Measurements from ENCODE around the gene MPST.

Gene MPST

GRCh38 chr22:37079158-37079557 lies 59.6 kb downstream of the MPST start:
- DNase-seq (ENCODE audit: low read depth), result no peak

Data from stimulated activated CD8-positive, alpha-beta memory T cell treated with anti-CD3 and anti-CD28 coated beads, Interleukin-12 subunit alpha, Interleukin-12 subunit beta, amount 100 ng/mL, for 1 hour (primary cell).